Measurements from ENCODE around the gene IL1RAPL2.
"Not testable (repeated sequence)": the region's sequence is repeated elsewhere in the genome, so short reads cannot be mapped to it uniquely, and the experiment has no call there.

IL1RAPL2 gene

DNA sequence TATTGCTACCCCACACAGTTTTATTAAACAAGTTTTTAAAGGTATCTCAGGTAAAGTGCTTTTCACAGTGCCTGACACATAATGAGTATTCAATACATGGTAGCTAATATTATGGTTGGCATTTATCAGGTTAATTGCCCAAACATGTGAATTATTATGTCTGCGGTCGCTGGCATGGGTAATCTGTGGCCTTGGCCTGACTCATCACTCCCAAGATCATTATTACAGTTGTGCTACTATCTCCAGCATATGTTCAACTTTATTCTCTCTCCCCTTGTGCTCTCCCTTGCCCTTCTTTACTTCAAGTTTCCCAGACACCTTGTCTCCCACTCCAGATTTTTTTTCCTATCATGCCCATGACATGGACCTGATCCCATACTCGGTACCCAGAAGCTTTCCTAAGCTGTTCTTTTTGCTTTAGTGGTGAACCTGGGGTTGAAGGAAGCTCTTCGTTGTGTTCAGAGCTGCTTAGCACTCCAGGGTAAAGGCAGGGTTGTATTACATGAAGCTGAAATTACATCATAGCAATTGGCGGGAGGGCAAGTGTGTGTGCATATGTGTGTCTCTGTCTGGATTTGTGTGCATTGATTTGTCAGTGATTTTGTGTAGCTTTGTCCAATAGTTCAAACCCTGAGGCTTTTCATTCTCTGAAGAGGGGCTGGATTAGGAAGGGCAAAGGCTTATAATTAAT is 1079.8 kb downstream of the IL1RAPL2 start:
- no peak for DNase-seq

DNA sequence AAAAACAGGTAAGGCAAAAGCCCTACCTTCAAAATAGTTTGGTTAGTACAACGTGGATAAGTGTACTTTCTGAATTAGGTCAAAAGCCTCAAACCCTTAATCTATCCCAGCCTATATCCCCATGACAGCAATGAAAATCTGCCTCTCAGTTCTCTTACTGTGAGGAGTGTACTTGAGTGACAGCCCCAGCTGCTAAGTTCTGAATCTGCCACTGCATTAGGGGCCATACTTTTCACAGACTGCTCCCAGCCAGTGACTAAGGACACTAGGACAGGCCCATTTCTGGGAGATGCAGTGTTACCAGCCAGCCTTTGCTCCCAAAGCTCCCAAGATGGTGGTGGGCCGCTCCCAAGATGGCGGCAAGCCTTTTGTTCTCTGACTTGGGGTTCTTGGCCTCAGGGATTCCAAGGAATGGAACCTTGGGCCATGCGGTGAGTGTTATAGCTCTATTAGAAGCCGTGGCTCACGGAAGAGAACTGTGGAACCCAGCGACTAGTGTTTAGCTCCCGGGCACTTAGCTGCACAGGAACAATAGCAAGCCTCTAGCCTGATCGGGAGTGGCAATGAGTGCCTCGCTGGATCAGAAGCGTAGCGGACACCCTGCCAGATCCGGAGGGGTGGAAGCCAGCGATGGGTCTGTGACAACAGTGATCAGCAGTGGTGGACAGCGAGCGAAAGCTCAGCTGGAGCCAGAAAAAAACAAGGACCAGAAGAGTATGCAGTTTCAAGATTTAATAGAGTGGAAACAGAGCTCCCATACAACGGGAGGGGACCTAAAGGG is 1080.8 kb downstream of the IL1RAPL2 start:
- no peak for DNase-seq

DNA sequence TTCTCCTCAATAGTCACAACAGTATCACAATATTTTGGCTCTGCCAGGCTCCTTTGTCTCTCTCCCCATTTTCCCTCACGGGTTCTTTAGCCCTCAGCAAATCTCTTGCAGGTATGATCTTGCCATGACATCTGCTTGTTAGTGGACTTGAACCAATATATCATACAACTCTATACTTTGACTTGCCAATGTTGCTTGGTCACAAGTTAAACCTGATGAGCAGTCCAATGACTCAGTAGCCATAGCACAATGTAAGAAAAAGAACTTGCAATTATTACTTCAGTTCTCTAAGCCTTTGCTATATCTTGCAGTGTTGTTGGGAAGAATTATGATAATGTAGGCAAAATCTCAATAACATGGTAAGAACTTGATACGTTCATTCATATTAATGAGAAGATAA is 1081.8 kb downstream of the IL1RAPL2 start:
- DNase-seq = no peak

DNA sequence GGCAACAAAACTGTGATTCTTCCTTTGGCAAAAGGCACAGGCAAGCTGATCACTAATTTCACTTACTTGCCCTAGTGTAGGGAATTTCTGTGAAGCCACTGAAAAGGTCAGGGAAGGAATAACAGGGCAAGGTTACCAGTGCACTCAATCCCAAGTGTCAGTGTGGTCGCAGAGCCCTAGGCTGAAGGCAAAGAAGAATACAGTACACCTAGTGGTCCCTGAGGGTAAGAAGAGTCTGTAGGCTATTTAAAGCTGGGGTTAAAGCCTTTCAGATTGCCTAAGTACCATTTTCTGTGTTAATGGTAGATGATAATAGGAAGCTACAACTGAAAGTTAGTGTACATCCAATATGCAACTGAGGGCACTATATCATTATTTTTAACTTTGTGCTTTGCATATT is 1082.7 kb downstream of the IL1RAPL2 start:
- DNase-seq = no peak

DNA sequence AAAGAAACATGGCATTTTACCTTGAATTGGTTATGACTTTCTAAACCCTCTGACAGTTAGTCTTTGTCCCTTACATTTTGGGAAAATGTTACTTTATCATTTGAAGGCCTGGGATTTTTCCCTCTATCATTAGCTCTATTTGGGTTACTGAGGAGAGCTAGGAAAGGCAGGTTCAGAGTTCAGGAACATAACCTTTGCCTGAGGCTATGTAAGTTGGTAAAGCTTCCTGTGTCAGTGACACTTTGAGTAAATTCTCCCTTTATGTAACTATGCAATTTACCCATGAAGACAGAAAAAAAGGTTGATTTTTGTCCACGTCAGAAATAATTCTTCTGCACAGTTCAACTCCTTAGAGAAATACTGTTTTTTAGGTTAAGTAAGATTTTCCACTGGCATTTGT is 1084.6 kb downstream of the IL1RAPL2 start:
- DNase-seq = no peak

DNA sequence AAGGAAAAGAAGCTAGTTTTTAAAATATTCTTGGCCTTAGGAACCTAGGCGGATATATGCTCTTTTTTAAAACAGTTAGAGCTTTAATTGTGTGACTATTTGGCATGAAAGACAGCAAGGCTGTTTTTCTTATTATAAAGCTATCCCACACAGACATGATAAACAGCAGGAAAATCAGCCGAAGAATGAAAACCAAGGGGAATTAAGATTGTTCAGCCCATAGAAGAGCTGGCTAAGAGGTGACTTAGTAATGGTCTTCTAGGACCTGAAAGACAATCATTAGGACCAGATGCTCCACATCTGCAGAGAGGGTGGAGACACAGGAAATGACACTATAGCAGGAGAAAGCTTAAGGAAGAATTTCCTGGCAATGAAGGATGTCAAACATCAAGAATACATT is 1085.0 kb downstream of the IL1RAPL2 start:
- no peak for DNase-seq

DNA sequence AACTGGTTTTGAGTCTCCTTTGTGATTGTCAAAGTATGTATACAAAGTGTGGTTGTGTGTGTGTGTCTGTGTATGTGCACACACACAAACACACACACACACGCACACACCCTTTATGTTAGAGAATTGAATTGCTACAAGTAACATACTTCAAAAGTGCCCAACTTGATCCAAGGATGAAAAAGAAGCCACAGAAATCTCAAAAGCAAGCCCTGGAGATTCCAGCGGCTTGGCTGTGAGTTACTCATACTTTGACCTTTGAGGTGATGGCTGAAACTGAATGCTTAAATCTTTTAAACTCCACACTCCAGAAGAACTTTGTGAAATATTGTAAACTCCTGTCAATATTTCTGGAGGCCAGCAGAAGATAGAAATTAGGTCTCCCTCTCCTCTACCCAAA is 1087.9 kb downstream of the IL1RAPL2 start:
- no peak for DNase-seq

DNA sequence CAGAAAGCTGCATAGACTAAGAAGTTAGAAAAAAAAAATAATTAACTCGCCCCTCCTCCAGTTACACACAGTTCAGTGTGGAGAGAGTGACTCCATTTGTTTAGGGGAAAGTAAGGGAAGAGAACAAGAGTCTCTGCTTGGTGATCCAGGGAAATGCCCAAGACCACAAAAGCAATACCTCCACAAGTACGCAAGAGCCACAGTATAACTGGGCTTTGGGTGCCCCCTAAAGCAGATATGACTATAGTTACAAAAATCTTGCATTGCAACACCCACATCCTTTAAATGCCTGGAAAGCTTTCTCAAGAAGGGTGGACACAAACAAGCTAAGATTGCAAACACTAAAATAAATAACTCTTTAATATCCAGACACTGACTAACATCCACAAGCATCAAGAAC is 1092.1 kb downstream of the IL1RAPL2 start:
- no peak for DNase-seq

DNA sequence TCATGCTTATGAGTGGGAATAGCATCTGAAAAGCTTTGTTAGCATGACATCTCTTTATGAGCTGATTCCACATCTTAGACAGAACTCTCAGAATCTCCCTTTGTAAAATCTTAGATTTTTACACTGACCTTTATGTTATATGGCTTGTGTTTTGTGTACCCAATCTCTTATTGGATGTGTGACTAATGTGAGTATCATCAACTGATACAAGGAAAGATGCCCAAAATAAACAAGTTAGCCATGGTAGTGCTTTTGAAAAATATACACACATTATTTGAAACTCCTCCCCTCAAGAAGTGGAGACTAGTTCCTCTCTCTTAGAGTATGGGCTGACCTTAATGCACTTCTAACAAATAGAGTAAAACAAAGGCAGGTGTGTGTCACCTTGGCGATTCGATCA is 1096.2 kb downstream of the IL1RAPL2 start:
- DNase-seq = no peak

DNA sequence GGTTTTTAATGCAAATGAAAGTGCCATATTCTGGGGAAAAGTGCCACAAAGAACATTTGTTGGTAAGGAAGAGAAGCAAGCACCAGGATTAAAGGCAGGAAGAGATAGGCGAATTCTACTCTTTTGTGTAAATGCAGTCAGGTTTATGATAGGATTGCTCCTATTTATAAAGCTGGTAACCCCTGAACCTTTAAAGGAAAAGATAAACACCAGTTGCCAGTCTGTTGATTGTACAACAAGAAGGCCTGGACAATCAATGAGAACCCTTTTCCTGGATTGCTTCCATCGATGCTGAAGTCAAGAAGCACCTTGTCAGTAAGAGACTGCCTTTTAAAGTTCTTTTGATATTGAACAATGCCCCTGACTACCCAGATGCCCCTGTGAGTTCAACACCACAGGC is 1098.2 kb downstream of the IL1RAPL2 start:
- no peak for DNase-seq

DNA sequence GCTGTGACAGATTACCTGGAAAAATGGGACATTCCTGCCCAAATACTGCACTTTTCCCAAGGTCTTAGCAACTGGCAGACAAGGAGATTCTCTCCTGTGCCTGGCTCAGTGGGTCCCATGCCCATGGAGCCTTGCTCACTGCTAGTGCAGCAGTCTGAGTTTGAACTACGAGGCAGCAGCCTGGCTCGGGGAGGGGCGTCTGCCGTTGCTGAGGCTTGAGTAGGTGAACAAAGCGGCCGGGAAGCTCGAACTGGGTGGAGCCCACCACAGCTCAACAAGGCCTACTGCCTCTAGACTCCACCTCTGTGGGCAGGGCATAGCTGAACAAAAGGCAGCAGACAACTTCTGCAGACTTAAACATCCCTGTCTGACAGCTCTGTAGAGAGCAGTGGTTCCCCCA is 1118.3 kb downstream of the IL1RAPL2 start:
- not testable (repeated sequence) for DNase-seq

DNA sequence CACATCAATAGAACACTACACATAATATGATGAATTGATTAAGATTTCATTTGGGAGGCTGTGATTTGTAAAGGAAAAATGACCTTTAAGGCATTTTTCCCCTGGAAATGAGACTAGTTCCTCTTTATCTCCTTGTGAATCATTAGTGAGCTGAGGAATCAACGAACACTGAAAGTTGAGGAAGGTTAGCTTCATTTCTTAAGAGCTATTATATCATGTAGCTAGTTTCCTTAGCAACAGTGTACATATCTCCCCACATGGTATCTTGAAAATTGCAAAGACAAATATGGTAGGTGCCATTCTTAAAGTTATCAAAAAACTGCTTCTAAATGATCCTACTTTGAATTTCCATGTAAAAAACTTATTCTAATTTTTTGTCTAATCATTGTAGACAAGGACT is 1128.8 kb downstream of the IL1RAPL2 start:
- DNase-seq = no peak

DNA sequence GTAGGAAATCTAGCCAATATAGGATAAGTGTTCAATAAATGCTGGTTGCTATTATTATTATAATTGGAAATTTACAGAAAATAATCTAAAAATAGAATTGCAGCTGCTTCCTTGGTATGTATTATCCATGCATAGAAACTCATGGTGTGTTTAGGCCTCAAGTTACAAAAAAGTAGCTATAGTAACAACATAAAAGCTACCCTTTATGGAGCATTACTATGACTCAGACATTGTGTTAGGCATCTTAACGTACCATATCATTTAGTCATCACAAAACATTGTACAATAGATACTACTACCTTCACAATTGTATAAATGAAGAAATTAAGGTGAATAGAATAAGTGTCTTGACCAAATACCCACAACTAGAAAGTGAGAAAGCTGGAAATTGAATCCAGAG is 1129.5 kb downstream of the IL1RAPL2 start:
- DNase-seq = no peak

DNA sequence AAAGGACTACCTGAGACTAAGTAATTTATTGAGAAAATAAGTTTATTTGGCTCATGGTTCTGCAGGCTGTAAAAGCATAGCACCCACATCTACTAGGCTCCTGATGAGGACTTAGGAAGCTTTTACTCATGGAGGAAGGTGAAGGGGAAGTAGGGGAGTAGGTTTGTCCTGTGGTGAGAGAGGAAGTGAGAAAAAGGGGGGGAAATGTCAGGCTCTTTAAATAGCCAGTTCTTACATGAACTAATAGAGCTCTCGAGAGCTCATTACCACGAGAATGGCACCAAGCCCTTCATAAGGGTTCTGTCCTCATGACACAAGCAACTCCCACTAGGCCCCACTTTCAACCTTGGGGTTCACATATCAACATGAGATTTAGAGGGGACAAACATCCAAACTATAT is 1130.9 kb downstream of the IL1RAPL2 start:
- DNase-seq = no peak

DNA sequence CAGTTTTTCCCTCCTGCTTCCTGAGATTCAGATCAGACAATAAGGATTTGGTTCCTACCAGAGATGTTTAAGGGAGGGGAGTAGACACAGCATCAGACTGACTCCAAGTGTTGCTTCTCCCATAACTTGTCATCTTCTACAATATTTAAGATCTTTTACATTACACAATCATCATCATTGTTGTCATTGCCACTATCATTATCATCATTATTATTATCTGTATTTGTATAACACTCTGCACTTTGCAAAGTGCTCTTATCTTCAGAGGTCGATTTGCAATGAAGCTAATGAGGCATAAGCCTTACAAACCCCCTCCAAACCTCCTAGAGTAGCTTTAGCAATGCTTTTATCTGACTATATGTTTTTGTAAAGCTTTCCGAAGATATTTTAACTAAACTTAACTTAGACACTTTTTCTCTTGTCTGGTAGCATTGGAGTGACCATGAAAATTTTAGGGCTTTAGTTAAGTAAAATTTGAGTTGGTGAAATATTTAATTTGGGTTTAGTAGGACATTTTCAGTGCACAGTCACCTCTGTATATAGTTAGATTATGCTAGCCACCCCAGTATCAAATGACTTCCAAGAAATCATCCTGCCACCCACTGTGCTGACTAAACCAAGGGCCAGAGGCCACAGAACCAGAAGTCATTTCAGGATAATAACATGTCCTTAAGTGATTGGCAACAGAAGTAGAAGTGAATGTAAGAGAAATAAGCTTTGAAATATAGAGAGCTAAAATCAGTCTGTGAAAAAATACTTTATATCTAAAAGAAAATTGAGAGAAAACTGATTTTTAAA is 1132.2 kb downstream of the IL1RAPL2 start:
- no peak for DNase-seq

DNA sequence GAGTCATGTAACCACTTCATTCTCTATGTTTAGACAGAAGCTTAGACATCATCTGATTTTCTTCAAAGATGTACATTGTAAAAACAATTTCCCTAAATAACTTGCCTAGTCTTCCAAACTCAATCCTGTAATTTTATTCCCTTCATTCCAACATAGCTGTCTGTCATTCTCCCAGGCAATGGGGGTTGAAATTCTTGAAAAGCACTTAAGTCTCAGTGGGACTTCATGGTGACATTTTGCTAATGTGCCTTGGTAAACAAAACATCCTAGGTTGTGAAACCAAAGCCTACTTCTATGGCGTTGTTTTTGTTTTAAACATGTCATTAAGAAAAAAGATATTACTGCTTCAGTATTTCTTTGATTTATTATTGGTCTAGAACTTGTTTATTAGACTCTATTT is 1134.3 kb downstream of the IL1RAPL2 start:
- no peak for DNase-seq

DNA sequence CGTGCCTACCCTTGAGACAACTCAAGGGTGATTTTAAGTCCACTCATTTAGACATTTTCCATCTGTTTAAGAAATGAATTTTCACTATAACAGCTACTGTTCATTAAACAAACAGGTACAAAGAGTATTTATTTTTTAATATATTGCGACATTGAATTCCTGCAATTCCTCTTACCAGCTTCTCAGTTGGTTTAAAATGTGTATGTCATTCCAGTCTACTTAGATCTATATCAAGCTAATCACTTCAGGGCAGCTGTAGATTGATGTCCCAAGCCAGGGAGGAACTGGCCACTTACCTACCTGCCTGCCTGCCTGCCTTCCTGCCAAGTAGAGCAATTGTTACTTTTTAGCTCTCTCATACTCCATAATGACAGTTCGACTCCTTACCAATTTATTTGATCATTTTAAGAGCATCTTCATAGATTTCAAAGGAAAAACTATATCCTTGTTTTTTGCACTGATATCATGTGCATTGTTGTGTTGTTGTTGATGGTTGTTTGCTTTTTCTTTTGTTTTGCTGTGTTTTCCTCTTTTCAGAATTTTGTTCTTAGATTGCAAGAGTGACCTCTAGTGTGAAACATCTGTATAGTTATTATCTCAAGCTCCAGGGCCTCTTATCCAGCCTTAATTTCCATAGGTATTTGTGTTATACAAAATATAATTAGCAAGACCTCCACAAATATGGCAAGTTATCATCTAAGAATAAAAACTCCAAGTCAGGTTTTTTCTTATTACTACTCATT is 1135.5 kb downstream of the IL1RAPL2 start:
- no peak for DNase-seq

DNA sequence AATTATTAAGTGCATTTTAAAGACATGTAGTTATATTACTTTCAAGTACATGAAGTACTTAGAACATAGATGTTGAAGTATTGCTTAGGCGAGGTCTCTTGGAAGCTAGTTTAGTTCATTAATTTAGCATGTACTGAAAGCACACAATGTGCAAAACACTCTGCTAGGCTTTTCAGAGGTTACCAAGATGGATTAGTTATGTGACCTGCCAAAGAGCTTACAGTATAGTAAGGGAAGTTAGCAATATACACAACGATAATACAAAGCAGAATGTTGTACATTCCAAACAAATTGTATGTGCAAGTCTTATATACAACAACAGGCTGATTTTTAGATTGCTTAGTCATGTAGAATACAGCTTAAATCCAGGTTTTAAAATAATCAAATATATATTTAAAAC is 1137.9 kb downstream of the IL1RAPL2 start:
- no peak for DNase-seq

DNA sequence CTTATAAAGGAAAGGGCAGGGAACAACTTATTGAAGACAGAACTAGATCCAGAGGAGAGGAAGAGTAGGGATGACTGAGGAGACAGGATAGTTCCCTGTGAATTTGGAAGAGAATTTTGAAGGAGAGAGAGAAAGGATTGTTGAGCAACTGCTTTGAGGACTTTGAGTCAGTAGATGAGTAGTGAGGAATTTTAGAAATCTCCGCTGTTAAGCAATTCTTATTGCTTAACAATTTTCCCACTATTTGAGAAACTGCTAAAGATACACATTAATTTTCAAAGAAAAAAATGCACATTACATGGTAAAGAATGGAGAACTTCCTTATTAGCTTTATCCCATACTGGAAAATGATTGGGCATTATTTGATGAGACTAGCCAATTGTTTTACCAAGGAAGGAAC is 1140.0 kb downstream of the IL1RAPL2 start:
- no peak for DNase-seq

DNA sequence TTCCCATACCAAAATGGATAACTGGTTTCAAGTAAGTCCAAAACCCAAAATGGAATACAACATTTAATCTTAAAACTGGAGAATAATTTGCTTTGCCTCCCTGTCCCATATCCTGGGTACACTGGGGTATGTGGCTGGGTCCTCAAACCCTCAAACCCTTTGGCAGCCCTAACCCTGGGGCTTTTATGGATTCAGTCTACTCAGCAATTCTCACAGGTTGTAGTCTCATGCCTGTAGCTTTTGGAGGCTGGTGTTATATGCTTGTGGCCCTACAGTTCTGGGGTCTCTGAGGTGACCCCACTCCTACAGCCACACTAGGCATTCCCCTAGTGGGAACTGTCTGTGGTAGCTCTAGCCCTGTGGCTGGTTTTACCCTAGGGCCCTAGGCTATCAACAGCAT is 1145.8 kb downstream of the IL1RAPL2 start:
- DNase-seq = no peak

DNA sequence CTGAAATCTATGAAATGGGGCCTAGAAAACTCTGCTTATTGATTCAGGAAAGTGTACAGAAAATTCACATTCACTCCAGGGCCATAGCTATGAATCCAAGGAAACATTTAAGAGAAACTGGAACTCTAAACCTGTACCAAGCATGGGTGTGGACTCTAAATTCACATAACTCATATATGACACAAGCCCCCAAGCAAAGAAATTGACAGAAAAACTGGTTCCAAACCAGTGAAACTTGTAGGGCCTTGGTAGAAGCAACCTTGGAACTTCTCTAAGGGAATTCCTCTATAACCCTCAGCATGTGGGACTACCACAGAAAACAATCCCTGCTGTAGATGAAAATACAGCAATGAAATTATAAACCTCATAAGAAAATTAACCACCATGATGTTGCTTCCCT is 1149.7 kb downstream of the IL1RAPL2 start:
- DNase-seq = no peak

DNA sequence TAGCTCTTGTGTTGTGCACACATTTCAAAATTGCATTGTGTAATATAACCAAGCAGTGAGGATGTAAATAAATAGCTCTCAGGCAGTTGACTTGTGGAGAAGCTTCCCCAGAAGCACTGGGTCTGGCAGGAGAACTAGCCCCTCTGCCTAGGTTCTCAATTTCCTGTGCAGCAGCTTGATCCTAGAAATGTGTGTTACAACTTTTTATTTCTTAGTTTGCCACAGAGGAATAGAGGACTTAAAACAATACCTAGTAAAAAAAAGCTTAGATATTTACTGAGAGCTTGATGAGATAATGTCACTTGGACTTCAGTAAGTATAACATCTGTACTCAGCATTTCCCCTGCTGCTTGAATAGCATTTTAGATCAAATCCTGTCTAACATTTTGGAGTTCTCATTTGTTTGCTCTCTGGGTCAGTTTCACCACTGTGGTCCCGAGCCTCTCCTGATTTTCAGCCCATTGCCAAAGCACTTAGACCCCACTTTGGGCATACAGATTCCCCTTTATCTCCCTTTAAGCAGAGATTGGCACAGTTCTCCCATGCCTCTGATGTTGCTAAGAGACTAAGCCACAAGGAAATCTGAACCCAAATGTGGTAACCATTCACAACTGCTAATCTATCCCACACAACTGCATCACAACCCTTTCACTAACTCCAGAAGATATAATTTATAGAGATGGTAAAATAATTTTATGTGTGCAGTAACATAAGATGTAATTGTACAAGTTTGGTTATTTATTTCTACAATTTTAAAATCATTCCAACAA is 1158.2 kb downstream of the IL1RAPL2 start:
- DNase-seq = no peak

Measured in NCI-H1930 (cell line).